H54 (cell line): Measurements from ENCODE around the gene ATXN7L1.
"Not testable (repeated sequence)": the region's sequence is repeated elsewhere in the genome, so short reads cannot be mapped to it uniquely, and the experiment has no call there.

ENCODE experiments used
- DNase-seq: peaks from one replicate; pipeline ENCODE4 v3.0.0; 2011; ENCODE audit warnings: low spot score, mixed read lengths; ENCODE audit not compliant: insufficient read length
- FAIRE-seq: peaks from 3 replicates; lab custom pipeline; 2011; peaks lifted over from hg19 to GRCh38; lab: Jason Lieb, UNC
- POLR2A ChIP-seq: IDR thresholded peaks from 2 replicates; pipeline ENCODE4 v1.6.1; 2011; ENCODE audit warnings: low read depth, mild to moderate bottlenecking, low read length

ATXN7L1 gene

GRCh38 chr7:105621176-105621575 is 255.2 kb downstream of the ATXN7L1 start:
- DNase-seq (no peak), FAIRE-seq (no peak)
- no peak for TF ChIP-seq POLR2A

DNA sequence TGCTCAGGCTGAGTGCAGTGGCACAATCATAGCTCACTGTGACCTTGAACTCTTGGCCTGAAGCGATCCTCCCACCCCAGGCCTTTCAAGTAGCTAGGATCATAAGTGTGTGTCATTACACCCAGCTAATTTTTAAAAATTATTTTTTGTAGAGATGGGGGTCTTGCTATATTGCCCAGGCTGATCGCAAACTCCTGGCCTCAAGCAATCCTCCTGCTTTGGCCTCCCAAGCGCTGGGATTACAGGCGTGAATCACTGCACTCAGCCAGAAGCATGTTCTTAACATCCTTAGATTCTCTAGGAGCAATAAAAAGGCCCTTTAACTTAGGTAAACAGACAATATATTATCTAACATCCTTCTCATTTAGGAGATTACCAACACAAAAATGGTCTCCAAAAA is 256.8 kb downstream of the ATXN7L1 start:
- no peak for TF ChIP-seq POLR2A
- FAIRE-seq (no peak), DNase-seq (no peak)

DNA sequence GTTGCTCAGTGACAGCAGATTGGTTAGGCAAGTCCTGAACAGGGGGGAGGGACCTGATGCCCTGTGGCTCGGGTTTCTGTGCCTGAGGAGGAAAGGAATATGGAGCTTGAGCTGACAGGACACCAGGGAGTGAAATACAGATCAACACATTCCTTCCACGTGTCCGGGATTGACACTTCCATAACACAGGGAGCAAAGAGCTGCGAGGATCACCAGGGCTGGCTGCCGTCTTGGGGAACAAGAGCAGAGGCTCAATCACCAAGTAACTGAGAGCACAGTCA is 258.4 kb downstream of the ATXN7L1 start:
- DNase-seq: no peak
- no peak for TF ChIP-seq POLR2A
- FAIRE-seq: no peak

DNA sequence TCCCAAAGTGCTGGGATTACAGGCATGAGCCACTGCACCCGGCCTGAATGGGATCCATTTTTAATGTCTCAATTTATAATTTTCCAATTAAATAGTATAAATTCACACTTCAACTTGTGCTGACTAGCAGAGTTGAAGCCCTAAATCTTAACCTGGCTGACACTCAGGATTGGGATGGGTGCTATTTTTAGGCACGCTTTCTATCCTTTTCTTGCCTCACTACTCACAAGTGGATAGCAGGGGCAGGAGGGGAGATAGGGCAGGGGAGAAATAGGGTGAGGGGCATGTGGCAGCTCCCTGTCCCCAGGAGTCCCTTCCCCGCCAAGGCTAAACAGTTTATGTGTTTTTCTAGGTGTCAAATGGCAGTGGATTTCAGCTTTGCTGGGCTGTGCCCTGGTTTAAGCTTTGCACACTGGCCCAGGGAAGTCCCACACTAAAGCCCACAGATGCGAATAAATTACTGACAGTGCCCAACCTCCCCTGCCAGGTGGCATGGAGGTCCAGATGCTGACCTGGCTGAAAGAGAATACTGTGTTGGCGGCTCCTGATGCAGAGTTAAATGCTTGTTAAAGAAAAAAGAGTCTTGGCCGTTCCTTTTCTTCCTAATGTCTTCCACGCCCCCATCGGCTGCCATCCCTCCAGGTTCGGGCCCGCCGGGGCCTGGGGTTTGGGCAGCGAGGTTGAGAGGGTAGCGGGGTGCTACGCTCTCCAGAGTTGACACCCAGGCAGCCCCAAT is 259.0 kb downstream of the ATXN7L1 start:
- FAIRE-seq (no peak), DNase-seq (no peak)
- TF ChIP-seq POLR2A: no peak

DNA sequence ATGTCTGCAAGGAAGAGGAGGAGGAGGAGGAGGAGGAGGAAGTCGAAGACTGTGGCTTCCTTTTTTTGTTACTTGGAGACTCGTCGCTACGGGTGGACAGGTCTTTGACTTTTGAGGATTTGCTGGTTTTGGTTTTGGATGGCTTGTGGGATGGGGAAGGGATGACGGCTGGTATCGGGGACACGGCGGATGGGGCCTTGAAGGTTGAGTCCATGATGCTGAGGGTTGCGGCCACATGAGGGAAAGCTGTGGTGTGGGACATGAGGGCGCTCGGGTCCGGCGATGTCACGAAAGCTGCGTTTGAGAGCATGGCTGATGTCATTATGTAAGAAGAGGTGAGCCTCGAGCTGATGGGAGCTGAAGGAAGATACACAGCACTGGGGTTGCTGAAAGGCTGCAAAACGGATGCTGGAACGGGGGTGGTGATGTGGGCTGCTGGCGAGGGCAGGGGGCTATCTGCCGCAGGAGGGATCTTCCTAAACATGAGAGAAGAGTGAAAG is 262.0 kb downstream of the ATXN7L1 start:
- DNase-seq (no peak), FAIRE-seq (no peak)
- no peak for TF ChIP-seq POLR2A

DNA sequence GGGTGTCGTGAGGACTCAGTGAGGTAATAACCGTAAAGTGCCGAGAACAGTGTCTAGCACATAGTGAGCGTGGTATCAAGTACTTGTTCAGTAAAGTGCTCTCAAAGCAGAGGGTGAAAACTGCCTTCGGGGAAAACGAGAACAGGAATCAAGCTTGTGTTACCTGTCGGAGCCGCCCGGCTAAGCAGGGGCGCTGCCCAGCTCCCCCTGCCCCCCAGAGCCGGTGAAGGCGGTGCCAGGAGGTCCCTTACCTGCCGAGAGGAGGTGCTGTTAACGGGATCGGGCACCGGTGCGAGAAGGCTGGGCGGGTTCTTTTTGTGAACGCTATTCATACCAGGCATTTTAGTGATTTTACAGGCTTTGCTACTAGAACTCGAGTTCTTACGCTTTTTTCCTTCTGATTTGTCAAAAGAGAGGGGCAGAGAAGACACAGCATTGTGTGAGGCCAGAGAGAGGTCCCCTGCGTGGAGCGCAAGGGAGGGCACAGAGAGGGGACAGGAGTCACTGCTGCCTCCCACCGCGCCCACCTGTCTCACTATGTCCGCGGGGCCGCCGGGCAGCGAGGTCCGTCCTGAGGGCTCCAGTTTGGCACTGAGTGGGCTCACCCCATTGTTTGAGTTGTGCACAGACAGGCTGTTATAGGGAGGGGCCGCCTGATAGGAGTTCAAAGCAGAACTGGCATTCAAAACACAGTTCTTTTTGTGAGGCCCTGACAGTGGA is 262.6 kb downstream of the ATXN7L1 start:
- FAIRE-seq (no peak), DNase-seq (no peak)
- no peak for TF ChIP-seq POLR2A

- DNase-seq: no peak
- no peak for FAIRE-seq
- TF ChIP-seq POLR2A: no peak
Observed at GRCh38 chr7:105612806-105613205, 263.6 kb downstream of the ATXN7L1 start.

- no peak for FAIRE-seq
- DNase-seq: peak; percentile 36
- no peak for TF ChIP-seq POLR2A
Observed at GRCh38 chr7:105611856-105612775, 264.3 kb downstream of the ATXN7L1 start.

DNA sequence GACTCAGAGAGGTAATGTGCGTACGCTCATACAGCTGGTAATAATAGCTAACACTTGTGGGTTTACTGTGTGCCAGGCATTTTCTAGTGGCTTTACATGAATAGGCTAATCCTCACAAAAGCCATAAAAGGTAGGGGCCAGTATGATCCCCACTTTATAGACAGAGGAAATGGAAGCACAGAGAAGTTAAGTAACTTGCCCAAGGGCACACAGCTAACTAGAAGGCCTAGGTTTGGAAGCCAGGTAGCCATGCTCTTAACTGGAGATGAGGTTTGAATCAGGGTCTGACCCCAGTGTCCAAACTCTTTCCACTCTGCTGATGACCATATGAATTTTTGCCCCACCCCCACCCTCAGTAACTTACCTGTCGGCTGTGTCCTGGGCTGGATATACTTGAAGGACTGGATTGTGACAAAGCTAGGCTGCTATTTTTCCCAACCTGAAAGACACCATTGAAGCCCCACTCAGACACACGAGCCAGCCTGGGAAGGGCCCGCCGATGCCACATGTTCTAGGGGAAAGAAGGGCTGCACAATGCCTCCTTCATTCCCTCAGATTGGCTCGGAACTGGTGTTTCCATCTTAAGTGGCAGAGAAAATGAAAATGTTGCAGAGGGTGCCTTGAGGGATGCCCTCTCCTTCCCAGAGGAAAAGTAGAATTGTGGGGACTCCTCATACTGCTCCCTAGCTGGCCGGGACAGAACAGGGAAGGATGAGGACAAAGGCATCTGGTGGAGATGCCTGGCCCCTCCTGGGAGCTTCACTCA is 266.1 kb downstream of the ATXN7L1 start:
- FAIRE-seq (no peak), DNase-seq (no peak)
- no peak for TF ChIP-seq POLR2A

DNA sequence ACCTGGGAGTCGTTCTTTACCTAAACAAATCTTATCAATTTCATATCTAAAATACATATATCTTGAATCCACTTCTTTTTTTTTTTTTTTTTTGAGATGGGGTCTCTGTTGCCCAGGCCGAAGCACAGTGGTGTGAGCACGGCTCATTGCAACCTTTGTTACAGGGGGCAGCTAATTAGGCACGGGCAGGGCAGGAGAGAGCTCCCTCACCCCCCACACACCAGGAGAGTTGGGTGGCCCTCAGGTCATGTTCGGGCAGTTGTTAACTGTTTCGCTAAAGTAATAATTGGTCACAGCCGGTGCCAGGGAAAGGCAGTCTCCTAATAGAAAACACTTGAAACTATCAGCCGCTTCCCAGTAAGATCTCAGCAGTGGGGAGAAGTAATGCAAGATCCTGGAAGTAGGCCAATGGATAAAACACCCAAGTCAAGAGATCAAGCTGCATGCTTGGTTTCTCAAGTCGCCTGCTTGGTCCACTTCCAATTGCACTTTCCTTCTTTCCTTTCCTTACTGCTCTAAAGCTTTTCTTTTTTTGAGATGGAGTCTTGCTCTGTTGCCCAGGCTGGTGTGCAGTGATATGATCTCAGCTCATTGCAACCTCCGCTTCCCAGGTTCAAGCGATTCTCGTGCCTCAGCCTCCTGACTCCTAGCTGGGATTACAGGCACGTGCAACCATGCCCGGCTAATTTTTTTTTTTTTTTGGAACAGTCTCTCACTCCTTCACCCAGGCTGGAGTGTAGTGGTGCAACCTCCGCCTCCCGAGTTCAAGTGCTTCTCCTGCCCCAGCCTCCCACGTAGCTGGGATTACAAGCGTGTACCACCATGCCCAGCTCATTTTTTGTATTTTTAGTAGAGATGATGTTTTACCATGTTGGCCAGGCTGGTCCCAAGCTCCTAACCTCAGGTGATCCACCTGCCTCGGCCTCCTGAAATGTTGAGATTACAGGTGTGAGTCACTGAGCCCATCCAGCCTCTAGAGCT is 273.8 kb downstream of the ATXN7L1 start:
- TF ChIP-seq POLR2A: no peak
- no peak for FAIRE-seq
- no peak for DNase-seq

GRCh38 chr7:105600720-105601550 is 275.5 kb downstream of the ATXN7L1 start:
- no peak for DNase-seq
- TF ChIP-seq POLR2A: no peak
- FAIRE-seq: no peak

- DNase-seq: no peak
- FAIRE-seq: no peak
- no peak for TF ChIP-seq POLR2A
Observed at GRCh38 chr7:105599551-105599950, 276.8 kb downstream of the ATXN7L1 start.

DNA sequence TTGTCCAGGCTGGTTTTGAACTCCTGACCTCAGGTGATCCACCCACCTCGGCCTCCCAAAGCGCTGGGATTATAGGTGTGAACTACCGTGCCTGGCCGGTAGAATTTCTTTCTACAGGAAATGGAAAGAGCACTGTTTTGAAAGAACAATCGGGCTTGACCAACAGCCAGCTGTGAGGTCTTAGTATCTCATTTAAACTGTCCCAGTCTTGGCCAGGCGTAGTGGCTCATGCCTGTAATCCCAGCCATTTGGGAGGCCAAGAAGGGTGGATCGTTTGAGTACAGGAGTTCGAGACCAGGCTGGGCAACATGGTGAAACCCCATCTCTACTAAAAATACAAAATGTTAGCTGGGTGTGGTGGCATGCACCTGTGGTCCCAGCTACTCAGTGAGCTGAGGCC is 277.3 kb downstream of the ATXN7L1 start:
- FAIRE-seq, DNase-seq: not testable (repeated sequence)
